IMR-90 (cell line): ENCODE measurements around the gene FAM53C. TPM values are rescaled to one million over a fixed set of nuclear protein-coding genes. Genes with fewer than 3 reads are reported as not detected.

Experiments used
- ATAC-seq: fragments of 200-7000 bp; cut with Tn5 transposase; 2 replicates; pipeline ENCODE4 v1.9.1; 2020; ENCODE audit warnings: low read depth, mild to moderate bottlenecking, moderate library complexity
- BruUV-seq: library from RNA; stranded (reverse); fragments of 400-500 nt; replicated peaks from 2 replicates; lab custom pipeline; 2021; lab: Mats Ljungman, UMichigan
- CTCF ChIA-PET: fragments of 300-600 bp; formaldehyde crosslinking; extraction: SDS; loops from one replicate; lab custom pipeline; 2021; ENCODE audit warnings: antibody characterized with exemption; lab: Yijun Ruan, JAX
- POLR2A ChIA-PET: fragments of 300-600 bp; sonication (Branson Sonifier 250); formaldehyde crosslinking; loops from one replicate; lab custom pipeline; 2022; ENCODE audit warnings: antibody characterized with exemption; ENCODE audit not compliant: unreplicated experiment; lab: Charles Lee
- DNase-seq: peaks from one replicate; pipeline ENCODE4 v3.0.0; 2013
- H2AFZ ChIP-seq: replicated peaks from 2 replicates; pipeline ENCODE3; 2013; ENCODE audit warnings: low read length, mild to moderate bottlenecking; ENCODE audit not compliant: poor library complexity
- H2AK5ac ChIP-seq: 2 replicates; pipeline ENCODE4 v1.6.1; 2013; ENCODE audit warnings: low read depth, low read length, inconsistent platforms
- H2AK9ac ChIP-seq: replicated peaks from 2 replicates; pipeline ENCODE3; 2013; ENCODE audit warnings: mild to moderate bottlenecking, low read depth, low read length, moderate library complexity; ENCODE audit not compliant: poor library complexity
- H2BK120ac ChIP-seq: 2 replicates; pipeline ENCODE4 v1.6.1; 2013; ENCODE audit warnings: low read depth, low read length, inconsistent platforms
- H2BK15ac ChIP-seq: 3 replicates; pipeline ENCODE4 v1.6.1; 2013; ENCODE audit warnings: low read depth, low read length, inconsistent platforms
- H2BK20ac ChIP-seq: 2 replicates; pipeline ENCODE4 v1.6.1; 2013; ENCODE audit warnings: low read depth, mild to moderate bottlenecking, inconsistent platforms, low read length, moderate library complexity
- H2BK5ac ChIP-seq: 2 replicates; pipeline ENCODE4 v1.6.1; 2013; ENCODE audit warnings: mild to moderate bottlenecking, low read depth, low read length, inconsistent platforms; ENCODE audit not compliant: poor library complexity, severe bottlenecking
- H3K14ac ChIP-seq: replicated peaks from 2 replicates; pipeline ENCODE4 v1.6.1; 2013; ENCODE audit warnings: low read depth, low read length, inconsistent platforms
- H3K18ac ChIP-seq: 2 replicates; pipeline ENCODE4 v1.6.1; 2013; ENCODE audit warnings: low read depth, low read length, control low read depth
- H3K23ac ChIP-seq: 2 replicates; pipeline ENCODE4 v1.6.1; 2013; ENCODE audit warnings: low read depth, low read length, inconsistent platforms
- H3K27ac ChIP-seq: 2 replicates; pipeline ENCODE4 v1.5.1; 2013; ENCODE audit warnings: mild to moderate bottlenecking, control low read depth, low read length; ENCODE audit not compliant: insufficient read depth
- H3K27me3 ChIP-seq: 2 replicates; pipeline ENCODE4 v1.6.1; 2013; ENCODE audit warnings: low read length; ENCODE audit not compliant: control insufficient read depth, insufficient read depth
- H3K36me3 ChIP-seq: 2 replicates; pipeline ENCODE4 v1.6.1; 2013; ENCODE audit warnings: low read length, mixed read lengths; ENCODE audit not compliant: control insufficient read depth, insufficient read depth
- H3K4ac ChIP-seq: 2 replicates; pipeline ENCODE4 v1.6.1; 2013; ENCODE audit warnings: low read depth, low read length, inconsistent platforms
- H3K4me1 ChIP-seq: 2 replicates; pipeline ENCODE4 v1.6.1; 2013; ENCODE audit warnings: low read length, mixed read lengths; ENCODE audit not compliant: control insufficient read depth, insufficient read depth
- H3K4me2 ChIP-seq: 2 replicates; pipeline ENCODE4 v1.6.1; 2013; ENCODE audit warnings: low read depth, mild to moderate bottlenecking, control low read depth, low read length, moderate library complexity
- H3K4me3 ChIP-seq: 2 replicates; pipeline ENCODE4 v1.5.1; 2013; ENCODE audit warnings: low read depth, mild to moderate bottlenecking, control low read depth, low read length, moderate library complexity; ENCODE audit not compliant: insufficient read depth
- H3K56ac ChIP-seq: 2 replicates; pipeline ENCODE4 v1.6.1; 2013; ENCODE audit warnings: low read length, inconsistent platforms; ENCODE audit not compliant: insufficient read depth; ENCODE audit errors: extremely low read depth
- H3K79me1 ChIP-seq, 2 experiments: 2 replicates each; pipeline ENCODE4 v1.6.1; 2013; ENCODE audit warnings: low read length in 2 of 2, inconsistent platforms in 1 of 2, low read depth in 1 of 2
- H3K9ac ChIP-seq: 2 replicates; pipeline ENCODE4 v1.6.1; 2013; ENCODE audit warnings: low read depth, low read length, control low read depth
- H3K9me1 ChIP-seq: 2 replicates; pipeline ENCODE4 v1.6.1; 2013; ENCODE audit warnings: low read length, inconsistent platforms; ENCODE audit not compliant: insufficient read depth
- H3K9me3 ChIP-seq: 2 replicates; pipeline ENCODE4 v1.6.1; 2013; ENCODE audit warnings: low read length; ENCODE audit not compliant: control insufficient read depth, insufficient read depth
- H4K20me1 ChIP-seq: 2 replicates; pipeline ENCODE4 v1.6.1; 2013; ENCODE audit warnings: low read length, inconsistent platforms; ENCODE audit not compliant: insufficient read depth
- H4K5ac ChIP-seq: 2 replicates; pipeline ENCODE4 v1.6.1; 2013; ENCODE audit warnings: mild to moderate bottlenecking, low read depth, low read length, control low read depth
- H4K8ac ChIP-seq, 2 experiments: 2 replicates each; pipeline ENCODE4 v1.6.1; 2013; ENCODE audit warnings: low read depth in 2 of 2, low read length in 2 of 2, control low read depth in 1 of 2, inconsistent platforms in 1 of 2
- H4K91ac ChIP-seq: 2 replicates; pipeline ENCODE4 v1.6.1; 2013; ENCODE audit warnings: low read depth, low read length, inconsistent platforms; ENCODE audit not compliant: insufficient read depth
- CHD1 ChIP-seq: IDR thresholded peaks from 2 replicates; pipeline ENCODE4 v1.6.1; 2012; ENCODE audit warnings: low read depth, low read length, improper control_type of control experiment
- ELK1 ChIP-seq: fragments of 150-350 bp; IDR thresholded peaks from 2 replicates; pipeline ENCODE4 v1.6.1; 2016; ENCODE audit warnings: low read depth, mild to moderate bottlenecking, low read length, moderate library complexity, borderline replicate concordance
- FOS ChIP-seq: fragments of 150-350 bp; IDR thresholded peaks from 2 replicates; pipeline ENCODE4 v1.6.1; 2016; ENCODE audit warnings: low read depth, low read length
- MAFK ChIP-seq: IDR thresholded peaks from 2 replicates; pipeline ENCODE4 v1.6.1; 2012; ENCODE audit warnings: low read depth, low read length, improper control_type of control experiment
- MAZ ChIP-seq: IDR thresholded peaks from 2 replicates; pipeline ENCODE4 v1.6.1; 2012; ENCODE audit warnings: low read depth, mild to moderate bottlenecking, low read length, improper control_type of control experiment, moderate library complexity, borderline replicate concordance
- MXI1 ChIP-seq: IDR thresholded peaks from 2 replicates; pipeline ENCODE4 v1.6.1; 2012; ENCODE audit warnings: low read depth, mild to moderate bottlenecking, low read length, moderate library complexity, borderline replicate concordance
- NFE2L2 ChIP-seq: fragments of 150-350 bp; IDR thresholded peaks from 2 replicates; pipeline ENCODE4 v1.6.1; 2016; ENCODE audit warnings: low read depth, mild to moderate bottlenecking, low read length
- POLR2A ChIP-seq: IDR thresholded peaks from 2 replicates; pipeline ENCODE4 v1.6.1; 2012; ENCODE audit warnings: mild to moderate bottlenecking, low read depth, low read length
- RCOR1 ChIP-seq: IDR thresholded peaks from 2 replicates; pipeline ENCODE4 v1.6.1; 2012; ENCODE audit warnings: mild to moderate bottlenecking, low read length, improper control_type of control experiment; ENCODE audit not compliant: insufficient replicate concordance
- SMC3 ChIP-seq: fragments of 150-350 bp; IDR thresholded peaks from 2 replicates; pipeline ENCODE4 v1.6.1; 2016; ENCODE audit warnings: low read depth, mild to moderate bottlenecking, antibody characterized with exemption, low read length, moderate library complexity
- WGBS, 2 experiments: methylation state at CpG; one replicate each; pipeline versions ENCODE4 v1.1.5 to v1.1.7; 2013; ENCODE audit warnings: missing lambda C conversion rate in 2 of 2; ENCODE audit not compliant: insufficient read length in 1 of 2; ENCODE audit errors: extremely low coverage in 2 of 2; 5-methylcytosine and 5-hydroxymethylcytosine counted together
- dilution Hi-C: fragments of 300-500 bp; cut with HindIII; formaldehyde crosslinking; loops from one replicate; pipeline ENCODE4 v1.14.3; 2018; ENCODE audit warnings: low sequenced_read_pairs; ENCODE audit not compliant: unreplicated experiment
- in situ Hi-C: fragments of 300-500 bp; cut with MboI; formaldehyde crosslinking; loops from 3 replicates; pipeline ENCODE4 v1.14.3; 2019; ENCODE audit warnings: low sequenced_read_pairs, inconsistent platforms, mixed read lengths
- intact Hi-C: fragments of 100-400 bp; cut with micrococcal nuclease; formaldehyde crosslinking; loops from 2 replicates; pipeline ENCODE4 v1.10.0; 2022
- polyA plus RNA-seq, 3 experiments: library from polyadenylated mRNA; depleted of rRNA; stranded (reverse); fragments of >200 nt; gene quantifications; 2 replicates each; pipeline ENCODE4 v1.2.3, GENCODE V29; 2012; ENCODE audit warnings: low replicate concordance in 1 of 3
- total RNA-seq: library from RNA; depleted of rRNA; stranded (reverse); fragments of >200 nt; gene quantifications from 2 replicates; pipeline ENCODE4 v1.2.3, GENCODE V29; 2012

The FAM53C gene
- total and polyA plus RNA-seq, 2 of the 4 experiments (the other 2 are of a cell fraction), result 21.5 to 25.6 TPM

DNA sequence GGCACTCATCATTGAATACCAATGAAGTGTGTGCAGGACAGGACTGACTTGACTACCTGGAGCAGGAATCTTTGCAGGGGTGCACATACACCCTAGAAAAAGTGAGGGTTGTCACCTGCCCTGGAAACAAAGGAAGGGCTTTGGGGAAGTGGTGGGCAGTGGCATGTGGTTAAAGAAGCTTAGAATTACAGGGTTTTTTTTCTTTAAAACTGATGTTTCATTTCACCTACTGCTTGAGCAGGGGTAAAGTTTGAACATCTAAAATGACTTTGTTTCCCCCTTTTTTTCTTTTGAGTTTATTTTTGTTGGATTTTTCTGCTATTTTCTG lies 12.5 kb downstream of the FAM53C start (continued):
- TF ChIP-seq MAFK, result no peak
- no peak for TF ChIP-seq MXI1

DNA sequence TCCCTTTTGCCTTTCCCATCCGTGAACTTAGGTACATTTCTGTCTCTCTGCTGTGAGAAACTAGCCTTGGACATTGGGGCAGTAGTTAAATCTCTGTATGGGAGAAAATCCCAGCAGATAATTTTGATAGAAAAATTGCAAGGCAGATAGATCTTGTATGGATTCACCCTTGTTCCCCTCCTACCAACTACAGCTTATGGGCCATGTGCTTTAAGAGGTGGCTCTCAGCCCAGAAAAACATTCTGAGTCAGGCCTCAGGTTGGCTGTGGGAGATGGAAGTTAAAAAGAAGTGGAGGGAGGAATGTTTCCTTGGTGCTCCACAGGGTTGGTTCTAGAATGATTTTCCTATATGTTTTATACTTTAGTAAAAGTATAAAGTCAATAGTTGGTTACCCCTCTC lies 13.0 kb downstream of the FAM53C start:
- CTCF ChIA-PET, result interaction anchor here (1.2 to 2.8 kb wide), 3 partner anchors 9 to 19 kb away, joined by 6 to 24 read pairs (median 9); no protein-coding TSS in a partner anchor
- H3K4me1 ChIP-seq, result peaks cover 2% of the 10 kb centered on the region; the same call in 1 of the 2 replicates
- dilution Hi-C loops (no loop called here), intact Hi-C loops (no loop called here), in situ Hi-C loops (no loop called here)
- no peak overlapping the region for H3K18ac ChIP-seq
- H3K4me3 ChIP-seq, result no peak overlapping the region
- peak overlapping the region; percentile 10 for H2BK5ac ChIP-seq
- H3K36me3 ChIP-seq, result peaks cover 28% of the 10 kb centered on the region
- no peaks in the 10 kb centered on the region for H3K27me3 ChIP-seq
- H3K23ac ChIP-seq, result no peak overlapping the region
- DNase-seq (peak; percentile 87), ATAC-seq (0 out of 2 replicates have a peak, but pooled peaks have one; percentile 4)
- WGBS, 2 experiments, result no CpG with 5 or more reads among the region's 1 CpG
- TF ChIP-seq NFE2L2 (no peak), MXI1 (peak; percentile 66; the same call in 1 of the 2 replicates), MAZ (no peak), POLR2A (no peak), ELK1 (no peak), SMC3 (no peak), CHD1 (no peak), RCOR1 (no peak), FOS (no peak)
- H4K8ac ChIP-seq, result no peak overlapping the region
- H2AK5ac ChIP-seq, result no peak overlapping the region
- peaks cover 6 to 34% of the 10 kb centered on the region in 2 experiments; a peak in 3 of 4 replicates for H3K79me1 ChIP-seq
- no peak overlapping the region for H2AFZ ChIP-seq
- H3K14ac ChIP-seq, result no peak overlapping the region
- no peak overlapping the region for H4K91ac ChIP-seq
- no peak overlapping the region for H2BK20ac ChIP-seq
- H3K9ac ChIP-seq, result no peak overlapping the region
- no peak overlapping the region for H2AK9ac ChIP-seq
- POLR2A ChIA-PET, result no interaction called here
- no peak overlapping the region for H3K4me2 ChIP-seq
- BruUV-seq, result no TSS peak
- H3K4ac ChIP-seq, result no peak overlapping the region
- no peak overlapping the region for H4K5ac ChIP-seq
- no peak overlapping the region for H2BK15ac ChIP-seq
- H2BK120ac ChIP-seq, result no peak overlapping the region
- H3K56ac ChIP-seq, result no peak overlapping the region
- H3K27ac ChIP-seq, result no peak overlapping the region
- H4K20me1 ChIP-seq, result peaks cover 19% of the 10 kb centered on the region
- H3K9me3 ChIP-seq, result peaks cover 4% of the 10 kb centered on the region
- H3K9me1 ChIP-seq, result peaks cover 8% of the 10 kb centered on the region; the same call in 1 of the 2 replicates
